Stomach smooth muscle (tissue), 2 donors: ENCODE results near the gene CAPN15.

Experiments used
- H3K27ac ChIP-seq: one replicate; pipeline ENCODE4 v1.7.0; 2013; ENCODE audit warnings: mild to moderate bottlenecking, low read length, inconsistent platforms
- H3K27me3 ChIP-seq, 2 donors: one replicate each; pipeline ENCODE4 v1.7.0; 2013; ENCODE audit warnings: low read length in 2 of 2; ENCODE audit not compliant: insufficient read depth in 2 of 2, control insufficient read depth in 1 of 2
- H3K36me3 ChIP-seq, 2 donors: one replicate each; pipeline ENCODE4 v1.7.0; 2013; ENCODE audit warnings: low read length in 2 of 2; ENCODE audit not compliant: control insufficient read depth in 2 of 2, insufficient read depth in 2 of 2
- H3K4me1 ChIP-seq: one replicate; pipeline ENCODE4 v1.7.0; 2013; ENCODE audit warnings: low read length; ENCODE audit not compliant: control insufficient read depth, insufficient read depth
- H3K4me3 ChIP-seq, 2 donors: one replicate each; pipeline ENCODE4 v1.7.0; 2013; ENCODE audit warnings: low read length in 2 of 2
- H3K9ac ChIP-seq, 2 donors: one replicate each; pipeline ENCODE4 v1.7.0; 2013; ENCODE audit warnings: low read length in 2 of 2, mild to moderate bottlenecking in 1 of 2
- H3K9me3 ChIP-seq, 2 donors: one replicate each; pipeline ENCODE4 v1.7.0; 2013; ENCODE audit warnings: low read length in 2 of 2; ENCODE audit not compliant: control insufficient read depth in 2 of 2
- donor health status: healthy.
- donor health status: Pancreatic carcinoma.

The CAPN15 gene

GRCh38 chr16:507996-508395, 19.5 kb upstream of the CAPN15 start:
- H3K27me3 ChIP-seq: no peaks in the 10 kb centered on the region
- H3K9ac ChIP-seq: no peak overlapping the region
- H3K27ac ChIP-seq: no peak overlapping the region
- H3K4me1 ChIP-seq: no peaks in the 10 kb centered on the region
- H3K36me3 ChIP-seq: peaks cover 8 to 12% of the 10 kb centered on the region in 2 donors
- no peak overlapping the region for H3K4me3 ChIP-seq
- no peaks in the 10 kb centered on the region for H3K9me3 ChIP-seq

- H3K27ac ChIP-seq: no peak overlapping the region
- peaks cover 8 to 12% of the 10 kb centered on the region in 2 donors for H3K36me3 ChIP-seq
Observed at GRCh38 chr16:508884-509736, 18.4 kb upstream of the CAPN15 start.

GRCh38 chr16:510066-510825, 17.3 kb upstream of the CAPN15 start:
- no peak overlapping the region for H3K9ac ChIP-seq
- no peaks in the 10 kb centered on the region for H3K9me3 ChIP-seq
- no peaks in the 10 kb centered on the region for H3K27me3 ChIP-seq
- no peaks in the 10 kb centered on the region for H3K4me1 ChIP-seq
- H3K4me3 ChIP-seq: no peak overlapping the region
- peaks cover 8 to 12% of the 10 kb centered on the region in 2 donors for H3K36me3 ChIP-seq
- no peak overlapping the region for H3K27ac ChIP-seq

More at GRCh38 chr16:508884-509736, 18.4 kb upstream of the CAPN15 start:
- Histone ChIP-seq H3K9ac (no peak overlapping the region), H3K9me3 (no peaks in the 10 kb centered on the region), H3K4me1 (no peaks in the 10 kb centered on the region), H3K4me3 (no peak overlapping the region), H3K27me3 (no peaks in the 10 kb centered on the region)

GRCh38 chr16:512802-513201, 14.7 kb upstream of the CAPN15 start:
- Histone ChIP-seq H3K27ac (no peak overlapping the region), H3K36me3 (peaks cover 0 to 19% of the 10 kb centered on the region in 2 donors), H3K4me3 (no peak overlapping the region), H3K9ac (no peak overlapping the region), H3K4me1 (no peaks in the 10 kb centered on the region), H3K27me3 (no peaks in the 10 kb centered on the region), H3K9me3 (no peaks in the 10 kb centered on the region)

GRCh38 chr16:513950-514349, 13.6 kb upstream of the CAPN15 start:
- peaks cover 0 to 20% of the 10 kb centered on the region in 2 donors for H3K36me3 ChIP-seq
- no peak overlapping the region for H3K4me3 ChIP-seq
- H3K27ac ChIP-seq: no peak overlapping the region
- H3K4me1 ChIP-seq: no peaks in the 10 kb centered on the region
- H3K27me3 ChIP-seq: no peaks in the 10 kb centered on the region
- H3K9ac ChIP-seq: no peak overlapping the region
- H3K9me3 ChIP-seq: no peaks in the 10 kb centered on the region

GRCh38 chr16:515175-515938, 12.2 kb upstream of the CAPN15 start:
- Histone ChIP-seq H3K4me3 (no peak overlapping the region), H3K9me3 (no peaks in the 10 kb centered on the region), H3K36me3 (peaks cover 9 to 27% of the 10 kb centered on the region in 2 donors), H3K27ac (no peak overlapping the region), H3K4me1 (no peaks in the 10 kb centered on the region), H3K9ac (no peak overlapping the region), H3K27me3 (no peaks in the 10 kb centered on the region)

- Histone ChIP-seq H3K9me3 (no peaks in the 10 kb centered on the region), H3K4me1 (no peaks in the 10 kb centered on the region), H3K4me3 (no peak overlapping the region), H3K27me3 (no peaks in the 10 kb centered on the region), H3K36me3 (peaks cover 15 to 28% of the 10 kb centered on the region in 2 donors), H3K9ac (no peak overlapping the region), H3K27ac (no peak overlapping the region)
Observed at GRCh38 chr16:515939-516226, 11.6 kb upstream of the CAPN15 start.

GRCh38 chr16:516301-516700, 11.2 kb upstream of the CAPN15 start:
- H3K27me3 ChIP-seq: no peaks in the 10 kb centered on the region
- H3K36me3 ChIP-seq: peaks cover 17 to 28% of the 10 kb centered on the region in 2 donors
- H3K9ac ChIP-seq: no peak overlapping the region
- no peaks in the 10 kb centered on the region for H3K4me1 ChIP-seq
- H3K9me3 ChIP-seq: no peaks in the 10 kb centered on the region
- H3K4me3 ChIP-seq: no peak overlapping the region
- no peak overlapping the region for H3K27ac ChIP-seq

GRCh38 chr16:518858-519257, 8.7 kb upstream of the CAPN15 start:
- no peak overlapping the region for H3K4me3 ChIP-seq
- H3K27me3 ChIP-seq: no peaks in the 10 kb centered on the region
- H3K9me3 ChIP-seq: no peaks in the 10 kb centered on the region
- H3K4me1 ChIP-seq: no peaks in the 10 kb centered on the region
- peaks cover 17 to 28% of the 10 kb centered on the region in 2 donors for H3K36me3 ChIP-seq
- H3K27ac ChIP-seq: no peak overlapping the region
- no peak overlapping the region for H3K9ac ChIP-seq

- H3K36me3 ChIP-seq: peaks cover 17 to 28% of the 10 kb centered on the region in 2 donors
Observed at GRCh38 chr16:519425-519824, 8.1 kb upstream of the CAPN15 start.

More at GRCh38 chr16:519425-519824, 8.1 kb upstream of the CAPN15 start:
- H3K27ac ChIP-seq: no peak overlapping the region
- no peaks in the 10 kb centered on the region for H3K4me1 ChIP-seq
- no peak overlapping the region for H3K4me3 ChIP-seq
- no peaks in the 10 kb centered on the region for H3K9me3 ChIP-seq
- H3K9ac ChIP-seq: no peak overlapping the region
- H3K27me3 ChIP-seq: no peaks in the 10 kb centered on the region
